RWPE2 (cell line): ENCODE measurements around the gene PTPN3.

Experiments
- ATAC-seq: fragments of 200-7000 bp; cut with Tn5 transposase; 3 replicates; pipeline ENCODE4 v1.9.1; 2021; ENCODE audit warnings: low read depth
- DNase-seq: peaks from one replicate; pipeline ENCODE4 v3.0.0-alpha.2; 2020; ENCODE audit warnings: low spot score
- H3K27ac ChIP-seq: fragments of 450-650 bp; 2 replicates; pipeline ENCODE4 v1.5.1; 2017; ENCODE audit warnings: mild to moderate bottlenecking; ENCODE audit not compliant: poor library complexity, severe bottlenecking
- H3K27me3 ChIP-seq: fragments of 250-450 bp; sonication (Bioruptor Pico); 2 replicates; pipeline ENCODE4 v1.5.1; 2021; ENCODE audit warnings: mild to moderate bottlenecking, moderate library complexity; ENCODE audit not compliant: insufficient read depth, poor library complexity, severe bottlenecking
- H3K36me3 ChIP-seq: fragments of 250-450 bp; sonication (Bioruptor Pico); 2 replicates; pipeline ENCODE4 v1.5.1; 2020; ENCODE audit warnings: low read depth, mild to moderate bottlenecking, moderate library complexity
- H3K4me1 ChIP-seq: fragments of 250-450 bp; sonication (Bioruptor Pico); 2 replicates; pipeline ENCODE4 v1.5.1; 2021; ENCODE audit warnings: mild to moderate bottlenecking, moderate library complexity; ENCODE audit not compliant: insufficient read depth, poor library complexity, severe bottlenecking
- H3K4me3 ChIP-seq: fragments of 250-450 bp; sonication (Bioruptor Pico); 2 replicates; pipeline ENCODE4 v1.5.1; 2021; ENCODE audit warnings: mild to moderate bottlenecking, moderate library complexity; ENCODE audit not compliant: severe bottlenecking
- H3K9me3 ChIP-seq: fragments of 250-450 bp; sonication (Bioruptor Pico); 2 replicates; pipeline ENCODE4 v1.5.1; 2021; ENCODE audit warnings: mild to moderate bottlenecking, moderate library complexity; ENCODE audit not compliant: severe bottlenecking
- TF ChIP-seq, protein P1 (sequence below): fragments of 450-650 bp; IDR thresholded peaks from one replicate; pipeline ENCODE4 v1.5.1; 2017; ENCODE audit warnings: mild to moderate bottlenecking, moderate library complexity; ENCODE audit not compliant: poor library complexity, severe bottlenecking

PTPN3 gene

DNA sequence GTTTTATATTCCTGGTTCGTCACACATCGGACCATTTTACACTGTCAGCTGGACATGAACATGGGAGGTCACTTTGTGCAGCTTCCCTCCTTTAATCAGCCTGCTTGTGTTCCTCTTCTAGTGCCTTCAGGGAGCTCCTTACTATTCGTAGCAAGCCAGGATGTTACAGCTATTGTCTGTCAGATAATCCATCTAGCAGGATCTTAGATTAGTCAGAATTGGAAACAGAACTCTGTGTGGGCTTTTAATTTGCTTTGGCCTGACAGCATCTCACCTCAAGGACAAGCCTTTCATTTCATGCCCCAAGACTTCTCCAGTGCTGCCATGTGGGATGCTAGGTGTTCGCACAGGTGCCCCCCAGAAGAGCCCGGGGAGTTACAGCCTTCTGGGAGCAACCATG, 147.1 kb downstream of the PTPN3 start:
- Histone ChIP-seq H3K4me1 (peaks cover 7% of the 10 kb centered on the region), H3K27ac (no peak overlapping the region), H3K9me3 (no peaks in the 10 kb centered on the region), H3K27me3 (no peaks in the 10 kb centered on the region), H3K36me3 (no peaks in the 10 kb centered on the region), H3K4me3 (no peak overlapping the region)
- TF ChIP-seq, protein P1, sequence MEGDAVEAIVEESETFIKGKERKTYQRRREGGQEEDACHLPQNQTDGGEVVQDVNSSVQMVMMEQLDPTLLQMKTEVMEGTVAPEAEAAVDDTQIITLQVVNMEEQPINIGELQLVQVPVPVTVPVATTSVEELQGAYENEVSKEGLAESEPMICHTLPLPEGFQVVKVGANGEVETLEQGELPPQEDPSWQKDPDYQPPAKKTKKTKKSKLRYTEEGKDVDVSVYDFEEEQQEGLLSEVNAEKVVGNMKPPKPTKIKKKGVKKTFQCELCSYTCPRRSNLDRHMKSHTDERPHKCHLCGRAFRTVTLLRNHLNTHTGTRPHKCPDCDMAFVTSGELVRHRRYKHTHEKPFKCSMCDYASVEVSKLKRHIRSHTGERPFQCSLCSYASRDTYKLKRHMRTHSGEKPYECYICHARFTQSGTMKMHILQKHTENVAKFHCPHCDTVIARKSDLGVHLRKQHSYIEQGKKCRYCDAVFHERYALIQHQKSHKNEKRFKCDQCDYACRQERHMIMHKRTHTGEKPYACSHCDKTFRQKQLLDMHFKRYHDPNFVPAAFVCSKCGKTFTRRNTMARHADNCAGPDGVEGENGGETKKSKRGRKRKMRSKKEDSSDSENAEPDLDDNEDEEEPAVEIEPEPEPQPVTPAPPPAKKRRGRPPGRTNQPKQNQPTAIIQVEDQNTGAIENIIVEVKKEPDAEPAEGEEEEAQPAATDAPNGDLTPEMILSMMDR = no peak
- no peak for DNase-seq
- ATAC-seq = no peak

DNA sequence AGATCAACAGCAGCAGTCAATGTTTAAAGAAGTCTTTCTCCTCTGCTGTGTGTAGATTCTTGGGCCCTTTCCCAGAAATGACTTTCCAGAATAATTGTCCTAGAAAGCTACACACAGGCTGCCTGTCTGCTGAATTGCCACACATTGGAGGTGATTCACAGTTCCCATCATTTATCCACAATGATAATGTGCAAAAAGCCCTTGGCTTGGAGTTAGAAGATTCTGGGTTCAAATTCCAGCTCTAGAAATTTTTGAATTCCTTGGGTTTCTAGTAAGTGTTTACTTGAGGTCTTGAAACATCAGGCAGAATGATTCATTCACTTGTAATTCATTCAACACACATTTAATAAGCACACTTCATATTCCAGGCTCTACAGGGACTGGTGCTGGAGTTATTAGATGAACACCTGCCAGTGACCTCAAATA, 148.7 kb downstream of the PTPN3 start:
- Histone ChIP-seq H3K36me3 (no peaks in the 10 kb centered on the region), H3K4me1 (peaks cover 18% of the 10 kb centered on the region), H3K4me3 (no peak overlapping the region), H3K27me3 (no peaks in the 10 kb centered on the region), H3K27ac (peak overlapping the region; percentile 27), H3K9me3 (no peaks in the 10 kb centered on the region)
- DNase-seq (no peak), ATAC-seq (peak; percentile 71)
- TF ChIP-seq, protein P1 = no peak

DNA sequence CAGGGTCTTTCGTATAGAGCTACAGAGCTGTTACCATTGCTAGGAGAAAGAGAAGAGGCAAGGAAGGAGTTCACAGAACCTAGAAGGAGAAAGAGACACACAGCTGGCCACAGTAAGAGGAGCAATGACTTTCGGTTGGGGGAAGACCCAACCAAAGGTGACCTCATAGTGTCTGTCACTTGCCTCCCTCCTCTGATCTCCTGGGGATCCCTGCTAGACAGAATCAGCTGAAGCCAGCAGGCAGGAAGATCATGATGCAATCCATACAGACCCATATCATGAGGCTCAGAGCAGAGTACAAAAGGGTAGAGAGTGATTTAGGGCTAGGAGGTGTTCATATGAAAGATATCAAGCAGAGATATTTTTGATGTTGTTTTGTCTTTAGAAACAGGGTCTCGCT, 151.2 kb downstream of the PTPN3 start:
- no peak for DNase-seq
- no peak for ATAC-seq
- no peak overlapping the region for H3K27ac ChIP-seq

DNA sequence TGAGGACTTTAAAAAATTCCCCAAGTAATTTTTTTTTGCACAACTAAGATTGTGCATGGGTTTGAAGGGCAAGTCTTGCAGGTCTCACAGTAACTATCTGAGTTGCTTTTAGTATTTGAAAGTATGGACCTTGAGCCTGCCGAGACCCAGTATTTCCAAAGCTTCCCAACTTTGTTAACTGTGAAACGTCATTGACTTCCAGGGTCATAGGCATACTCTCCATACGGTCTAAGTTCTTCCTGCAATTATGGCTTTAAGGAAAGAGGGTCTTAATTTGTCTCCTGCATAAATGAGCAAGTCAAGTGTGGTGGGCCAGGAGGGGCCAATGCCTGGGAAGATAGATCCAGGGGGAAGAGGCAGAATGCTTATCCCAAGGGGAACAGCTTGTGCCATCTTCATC, 153.2 kb downstream of the PTPN3 start:
- Histone ChIP-seq H3K4me1 (peaks cover 24% of the 10 kb centered on the region), H3K27ac (peak overlapping the region; percentile 80), H3K4me3 (no peak overlapping the region), H3K36me3 (no peaks in the 10 kb centered on the region), H3K27me3 (no peaks in the 10 kb centered on the region), H3K9me3 (no peaks in the 10 kb centered on the region)
- DNase-seq (no peak), ATAC-seq (no peak)
- TF ChIP-seq, protein P1 = no peak

More for the DNA sequence above, 151.2 kb downstream of the PTPN3 start:
- Histone ChIP-seq H3K36me3 (no peaks in the 10 kb centered on the region), H3K4me3 (no peak overlapping the region), H3K4me1 (peaks cover 18% of the 10 kb centered on the region), H3K9me3 (no peaks in the 10 kb centered on the region), H3K27me3 (no peaks in the 10 kb centered on the region)
- TF ChIP-seq, protein P1 = no peak

DNA sequence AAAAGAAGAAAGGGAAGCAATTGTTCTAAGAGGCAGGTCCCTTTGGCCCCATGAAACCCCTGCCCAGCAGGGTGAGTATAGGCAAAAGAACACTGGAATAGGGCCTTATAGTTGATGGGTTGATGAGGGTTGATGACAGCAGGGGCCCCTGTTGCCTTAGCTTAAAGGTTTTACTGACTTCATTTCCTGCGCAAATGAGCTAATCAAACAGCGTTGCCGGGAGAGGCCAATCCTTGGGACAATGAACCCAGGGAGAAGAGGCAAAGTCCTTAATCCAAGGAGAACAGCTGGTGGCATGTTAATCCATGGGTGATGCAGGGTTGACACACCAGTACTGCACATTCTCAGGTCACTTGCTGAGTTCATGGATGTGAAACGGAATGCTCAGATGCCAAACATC, 155.2 kb downstream of the PTPN3 start:
- H3K36me3 ChIP-seq = no peaks in the 10 kb centered on the region
- no peak for DNase-seq
- TF ChIP-seq, protein P1 = no peak

More for the DNA sequence above, 155.2 kb downstream of the PTPN3 start:
- no peak for ATAC-seq
- Histone ChIP-seq H3K27me3 (no peaks in the 10 kb centered on the region), H3K27ac (no peak overlapping the region), H3K4me3 (no peak overlapping the region), H3K4me1 (peaks cover 18% of the 10 kb centered on the region), H3K9me3 (no peaks in the 10 kb centered on the region)
